SH-SY5Y (cell line): ENCODE data around the gene RPL31.

Source experiments
- GATA2 ChIP-seq: IDR thresholded peaks from 2 replicates; pipeline ENCODE4 v1.6.1; 2011; ENCODE audit warnings: mild to moderate bottlenecking, low read depth, low read length
- GATA3 ChIP-seq: IDR thresholded peaks from 2 replicates; pipeline ENCODE4 v1.6.1; 2011; ENCODE audit warnings: low read depth, mild to moderate bottlenecking, low read length, moderate library complexity

DNA sequence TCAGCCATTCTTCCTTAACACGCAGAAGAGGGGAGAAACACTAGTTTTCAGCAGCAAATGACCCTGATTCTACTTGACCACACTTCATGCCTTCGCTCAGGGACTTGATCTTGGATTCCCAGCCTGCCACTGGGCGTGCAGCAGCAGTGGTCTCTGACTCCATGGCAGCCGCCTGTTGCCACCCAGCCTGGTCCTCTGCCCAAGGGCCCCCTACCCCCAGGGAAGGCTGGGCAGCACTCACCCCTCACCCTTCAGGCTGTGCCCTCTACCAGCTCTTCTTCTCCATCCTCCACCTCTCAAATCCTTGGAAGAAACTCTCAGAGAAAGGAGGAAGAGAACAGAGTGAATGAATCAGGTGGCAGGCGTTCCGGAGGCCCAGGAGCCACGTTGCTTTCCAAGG lies 32.1 kb upstream of the RPL31 start:
- TF ChIP-seq GATA2 (no peak), GATA3 (no peak)
